Measurements from ENCODE around the gene LAMA3.

DNA sequence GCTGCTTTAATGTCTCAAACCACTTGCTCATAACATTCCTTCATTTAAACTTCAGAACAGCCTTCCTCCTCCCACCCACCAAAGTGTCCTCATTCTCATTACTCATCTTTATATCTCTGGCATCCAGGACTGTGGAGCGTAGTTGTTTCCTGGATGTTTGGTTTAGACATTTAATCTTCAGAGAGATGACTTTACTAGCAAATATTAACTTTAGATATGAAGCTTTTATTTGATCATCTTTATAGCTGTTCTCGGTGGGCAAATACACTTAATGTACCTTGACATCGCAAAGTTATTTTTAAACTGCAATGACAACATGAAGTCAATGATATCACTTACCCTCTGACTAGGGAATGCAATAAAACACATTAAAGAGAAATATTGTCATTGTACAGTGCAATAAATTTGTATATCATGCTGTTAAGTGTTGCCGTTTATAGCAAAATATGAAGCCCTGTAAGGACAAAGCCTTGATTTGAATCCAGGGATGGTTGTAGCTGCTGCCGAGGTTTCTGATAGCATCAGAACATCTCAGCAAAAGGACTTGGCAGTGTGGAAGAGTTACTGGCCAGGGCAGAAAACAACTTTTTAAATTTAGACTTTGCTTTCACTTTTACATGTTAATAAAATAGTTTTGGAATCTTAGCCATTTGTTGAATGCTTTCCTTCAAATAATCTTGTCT is 4.6 kb upstream of the LAMA3 start:
- TF ChIP-seq CTCF (conservative IDR thresholded peaks at IDR 0.05 in 1 of 2, IDR thresholded peaks at IDR 0.05 in 1 of 2; ENCODE audit: extremely low read depth in 1 of 2, insufficient read depth in 1 of 2, low read depth in 1 of 2, low read length in 2 of 2), result no peak
- TF ChIP-seq EZH2 (IDR thresholded peaks at IDR 0.05; ENCODE audit: borderline replicate concordance, low read length), result no peak

All from mammary epithelial cell (primary cell).